ENCODE results near the gene TEKTIP1. TPM values are rescaled to one million over a fixed set of nuclear protein-coding genes. Genes with fewer than 3 reads are reported as not detected.

The TEKTIP1 gene
- total RNA-seq, 1 donor from 2014 or later = 7.6 TPM

- intact Hi-C loops (cut with micrococcal nuclease) = loop anchor here (1.0 to 10.0 kb wide), 14 partner anchors 27 to 1288 kb away; partner anchors contain the start of genes CACTIN, CHAF1A, EEF2 and FEM1A
Measured at GRCh38 chr19:3506384-3507340, 32.3 kb upstream of the TEKTIP1 start.

GRCh38 chr19:3507371-3508120 lies 31.4 kb upstream of the TEKTIP1 start:
- intact Hi-C loops (cut with micrococcal nuclease) = loop anchor here (2.0 to 10.0 kb wide), 8 partner anchors 119 to 1287 kb away; partner anchors contain the start of genes CACTIN, CHAF1A, EEF2 and FEM1A

- intact Hi-C loops (cut with micrococcal nuclease) = loop anchor here (5.0 to 10.0 kb wide), 7 partner anchors 323 to 1287 kb away; partner anchors contain the start of genes CHAF1A, EEF2, FEM1A and NCLN
Measured at GRCh38 chr19:3508121-3508661, 30.8 kb upstream of the TEKTIP1 start.

- intact Hi-C loops (cut with micrococcal nuclease) = loop anchor here (5.0 to 10.0 kb wide), 7 partner anchors 324 to 1286 kb away; partner anchors contain the start of genes CHAF1A, EEF2, FEM1A and NCLN
Measured at GRCh38 chr19:3508771-3509535, 30.0 kb upstream of the TEKTIP1 start.

GRCh38 chr19:3509566-3509989 lies 29.4 kb upstream of the TEKTIP1 start:
- intact Hi-C loops (cut with micrococcal nuclease) = loop anchor here (5.0 to 10.0 kb wide), 7 partner anchors 325 to 1285 kb away; partner anchors contain the start of genes CHAF1A, EEF2, FEM1A and NCLN

GRCh38 chr19:3510727-3511126 lies 28.2 kb upstream of the TEKTIP1 start:
- intact Hi-C loops (cut with micrococcal nuclease) = no loop called here

GRCh38 chr19:3511506-3512251 lies 27.3 kb upstream of the TEKTIP1 start:
- intact Hi-C loops (cut with micrococcal nuclease) = no loop called here

GRCh38 chr19:3512562-3513228 lies 26.3 kb upstream of the TEKTIP1 start:
- intact Hi-C loops (cut with micrococcal nuclease) = no loop called here

- intact Hi-C loops (cut with micrococcal nuclease) = no loop called here
Measured at GRCh38 chr19:3513229-3514140, 25.5 kb upstream of the TEKTIP1 start.

- intact Hi-C loops (cut with micrococcal nuclease) = no loop called here
Measured at GRCh38 chr19:3514930-3515329, 24.0 kb upstream of the TEKTIP1 start.

GRCh38 chr19:3515891-3516422 lies 23.0 kb upstream of the TEKTIP1 start:
- intact Hi-C loops (cut with micrococcal nuclease) = no loop called here

- intact Hi-C loops (cut with micrococcal nuclease) = no loop called here
Measured at GRCh38 chr19:3516675-3517207, 22.2 kb upstream of the TEKTIP1 start.

GRCh38 chr19:3517638-3518037 lies 21.3 kb upstream of the TEKTIP1 start:
- intact Hi-C loops (cut with micrococcal nuclease) = no loop called here

- intact Hi-C loops (cut with micrococcal nuclease) = no loop called here
Measured at GRCh38 chr19:3518255-3518654, 20.7 kb upstream of the TEKTIP1 start.

GRCh38 chr19:3518659-3519058 lies 20.3 kb upstream of the TEKTIP1 start:
- intact Hi-C loops (cut with micrococcal nuclease) = no loop called here

GRCh38 chr19:3519126-3519525 lies 19.8 kb upstream of the TEKTIP1 start:
- intact Hi-C loops (cut with micrococcal nuclease) = no loop called here

Data from T-helper 1 cell treated with Interleukin-12 subunit alpha and Interleukin-12 subunit beta and Interleukin-4 antibody, amounts not matched to agents 30 ng/mL and 1 ng/mL, for 36 hours (primary cell).